ENCODE data around the gene PDE10A.
"Not testable (repeated sequence)": the region's sequence is repeated elsewhere in the genome, so short reads cannot be mapped to it uniquely, and the experiment has no call there.

Gene PDE10A

DNA sequence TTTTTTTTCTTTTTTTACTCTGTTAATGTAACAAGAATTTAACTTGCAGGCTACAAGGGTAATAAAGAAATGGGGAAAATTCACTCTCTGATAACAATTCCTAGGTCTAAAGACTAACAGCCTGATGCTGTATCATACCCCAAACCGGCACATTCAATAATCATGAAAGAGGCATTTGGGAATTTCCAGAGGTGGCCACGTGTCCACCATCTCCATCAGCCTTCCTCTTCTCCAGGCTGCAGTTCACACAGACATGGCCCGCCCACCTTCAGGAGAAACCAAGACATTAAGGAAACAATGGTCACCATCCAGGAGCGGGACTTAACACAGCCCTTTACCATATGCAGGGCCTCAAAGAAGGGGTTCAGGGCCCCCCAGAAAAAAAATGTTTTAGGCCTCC is 44.8 kb downstream of the PDE10A start:
- H3K9me3 ChIP-seq (ENCODE audit: insufficient read depth, low read depth, low read length) = no peaks in the 10 kb centered on the region
- H3K36me3 ChIP-seq (ENCODE audit: insufficient read depth, low read length) = no peaks in the 10 kb centered on the region
- H3K4me1 ChIP-seq (ENCODE audit: insufficient read depth, low read length) = peaks cover 17% of the 10 kb centered on the region
- H3K27ac ChIP-seq (ENCODE audit: low read depth, low read length) = no peak overlapping the region
- H3K27me3 ChIP-seq (ENCODE audit: insufficient read depth, low read length) = no peaks in the 10 kb centered on the region
- 80% methylated on average over 4 of the region's 4 CpGs for WGBS
- no peak overlapping the region for H3K9ac ChIP-seq (ENCODE audit: low read depth, low read length)
- no peak overlapping the region for H3K4me3 ChIP-seq (ENCODE audit: low read length)

- Histone ChIP-seq H3K4me3 (ENCODE audit: low read length) (no peak overlapping the region), H3K27ac (ENCODE audit: low read depth, low read length) (no peak overlapping the region), H3K27me3 (ENCODE audit: insufficient read depth, low read length) (no peaks in the 10 kb centered on the region), H3K4me1 (ENCODE audit: insufficient read depth, low read length) (peaks cover 17% of the 10 kb centered on the region), H3K9me3 (ENCODE audit: insufficient read depth, low read depth, low read length) (no peaks in the 10 kb centered on the region), H3K9ac (ENCODE audit: low read depth, low read length) (no peak overlapping the region), H3K36me3 (ENCODE audit: insufficient read depth, low read length) (no peaks in the 10 kb centered on the region)
- WGBS = 87% methylated on average over 7 of the region's 7 CpGs
Observed at GRCh38 chr6:165617528-165617927, 45.5 kb downstream of the PDE10A start.

DNA sequence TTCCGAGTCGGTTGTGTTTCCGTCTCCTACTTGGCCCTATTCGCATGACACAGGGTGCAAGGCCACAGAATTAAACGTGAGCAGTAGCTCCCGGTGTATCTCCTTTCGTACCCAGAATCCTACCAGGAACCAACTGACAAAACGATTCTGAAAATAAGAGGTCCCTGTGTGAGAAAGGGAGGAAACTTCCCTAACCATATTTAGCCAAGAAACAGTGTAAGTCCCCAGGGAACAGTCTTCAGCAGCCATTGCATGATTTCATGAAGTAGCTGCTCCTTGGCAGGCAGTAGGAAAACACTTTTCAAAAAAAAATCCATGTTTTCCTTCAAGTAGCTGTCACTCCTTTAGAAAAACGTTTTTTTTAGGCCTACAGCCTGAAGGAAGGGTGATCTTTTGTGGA is 46.9 kb downstream of the PDE10A start:
- Histone ChIP-seq H3K9ac (ENCODE audit: low read depth, low read length) (no peak overlapping the region), H3K9me3 (ENCODE audit: insufficient read depth, low read depth, low read length) (no peaks in the 10 kb centered on the region), H3K27me3 (ENCODE audit: insufficient read depth, low read length) (no peaks in the 10 kb centered on the region), H3K4me3 (ENCODE audit: low read length) (no peak overlapping the region), H3K4me1 (ENCODE audit: insufficient read depth, low read length) (peaks cover 17% of the 10 kb centered on the region), H3K36me3 (ENCODE audit: insufficient read depth, low read length) (no peaks in the 10 kb centered on the region), H3K27ac (ENCODE audit: low read depth, low read length) (peak overlapping the region; percentile 38; the same call in 1 of the 2 replicates)
- WGBS = 33% methylated on average over 9 of the region's 9 CpGs

GRCh38 chr6:165615636-165616035 is 47.4 kb downstream of the PDE10A start:
- Histone ChIP-seq H3K9ac (ENCODE audit: low read depth, low read length) (0 out of 2 replicates have a peak overlapping the region, but pooled peaks have one; percentile 10), H3K36me3 (ENCODE audit: insufficient read depth, low read length) (no peaks in the 10 kb centered on the region), H3K9me3 (ENCODE audit: insufficient read depth, low read depth, low read length) (no peaks in the 10 kb centered on the region), H3K27me3 (ENCODE audit: insufficient read depth, low read length) (no peaks in the 10 kb centered on the region), H3K4me1 (ENCODE audit: insufficient read depth, low read length) (peaks cover 17% of the 10 kb centered on the region), H3K4me3 (ENCODE audit: low read length) (no peak overlapping the region), H3K27ac (ENCODE audit: low read depth, low read length) (peak overlapping the region; percentile 34; the same call in 1 of the 2 replicates)
- WGBS = 79% methylated on average over 5 of the region's 5 CpGs

DNA sequence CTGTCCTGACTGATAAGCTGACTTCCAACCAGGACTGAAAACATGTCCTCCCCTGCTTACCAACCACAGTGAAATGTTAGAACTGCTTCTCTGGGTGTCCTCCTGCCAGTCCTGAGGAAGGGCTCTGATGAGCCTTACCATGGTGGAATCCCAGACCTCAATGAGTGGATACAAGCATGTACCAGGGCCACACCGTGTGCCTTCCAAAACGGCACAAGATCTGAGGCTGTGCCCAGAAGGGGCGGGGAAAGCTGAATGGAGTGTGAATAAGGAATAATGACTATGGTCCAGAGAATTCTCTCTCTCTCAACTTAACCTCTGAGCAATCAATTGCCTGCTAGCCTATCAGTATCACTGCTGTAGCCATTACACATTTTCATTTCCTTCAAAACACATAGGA is 51.7 kb downstream of the PDE10A start:
- no peak overlapping the region for H3K9ac ChIP-seq (ENCODE audit: low read depth, low read length)
- no peaks in the 10 kb centered on the region for H3K27me3 ChIP-seq (ENCODE audit: insufficient read depth, low read length)
- no peak overlapping the region for H3K4me3 ChIP-seq (ENCODE audit: low read length)
- 75% methylated on average over 2 of the region's 3 CpGs for WGBS
- no peaks in the 10 kb centered on the region for H3K36me3 ChIP-seq (ENCODE audit: insufficient read depth, low read length)
- H3K9me3 ChIP-seq (ENCODE audit: insufficient read depth, low read depth, low read length) = no peaks in the 10 kb centered on the region
- H3K27ac ChIP-seq (ENCODE audit: low read depth, low read length) = no peak overlapping the region
- peaks cover 10% of the 10 kb centered on the region for H3K4me1 ChIP-seq (ENCODE audit: insufficient read depth, low read length)

- H3K4me1 ChIP-seq (ENCODE audit: insufficient read depth, low read length); H3K27ac ChIP-seq (ENCODE audit: low read depth, low read length); H3K9me3 ChIP-seq (ENCODE audit: insufficient read depth, low read depth, low read length); H3K9ac ChIP-seq (ENCODE audit: low read depth, low read length); H3K27me3 ChIP-seq (ENCODE audit: insufficient read depth, low read length); H3K4me3 ChIP-seq (ENCODE audit: low read length); H3K36me3 ChIP-seq (ENCODE audit: insufficient read depth, low read length): not testable (repeated sequence)
- 100% methylated on average over 1 of the region's 1 CpG for WGBS
Observed at GRCh38 chr6:165608577-165608976, 54.5 kb downstream of the PDE10A start.

- Histone ChIP-seq H3K9me3 (ENCODE audit: insufficient read depth, low read depth, low read length) (no peaks in the 10 kb centered on the region), H3K4me1 (ENCODE audit: insufficient read depth, low read length) (no peaks in the 10 kb centered on the region), H3K27ac (ENCODE audit: low read depth, low read length) (no peak overlapping the region), H3K9ac (ENCODE audit: low read depth, low read length) (no peak overlapping the region), H3K4me3 (ENCODE audit: low read length) (no peak overlapping the region), H3K36me3 (ENCODE audit: insufficient read depth, low read length) (no peaks in the 10 kb centered on the region), H3K27me3 (ENCODE audit: insufficient read depth, low read length) (no peaks in the 10 kb centered on the region)
- WGBS = 95% methylated on average over 3 of the region's 3 CpGs
Observed at GRCh38 chr6:165606740-165607008, 56.4 kb downstream of the PDE10A start.

DNA sequence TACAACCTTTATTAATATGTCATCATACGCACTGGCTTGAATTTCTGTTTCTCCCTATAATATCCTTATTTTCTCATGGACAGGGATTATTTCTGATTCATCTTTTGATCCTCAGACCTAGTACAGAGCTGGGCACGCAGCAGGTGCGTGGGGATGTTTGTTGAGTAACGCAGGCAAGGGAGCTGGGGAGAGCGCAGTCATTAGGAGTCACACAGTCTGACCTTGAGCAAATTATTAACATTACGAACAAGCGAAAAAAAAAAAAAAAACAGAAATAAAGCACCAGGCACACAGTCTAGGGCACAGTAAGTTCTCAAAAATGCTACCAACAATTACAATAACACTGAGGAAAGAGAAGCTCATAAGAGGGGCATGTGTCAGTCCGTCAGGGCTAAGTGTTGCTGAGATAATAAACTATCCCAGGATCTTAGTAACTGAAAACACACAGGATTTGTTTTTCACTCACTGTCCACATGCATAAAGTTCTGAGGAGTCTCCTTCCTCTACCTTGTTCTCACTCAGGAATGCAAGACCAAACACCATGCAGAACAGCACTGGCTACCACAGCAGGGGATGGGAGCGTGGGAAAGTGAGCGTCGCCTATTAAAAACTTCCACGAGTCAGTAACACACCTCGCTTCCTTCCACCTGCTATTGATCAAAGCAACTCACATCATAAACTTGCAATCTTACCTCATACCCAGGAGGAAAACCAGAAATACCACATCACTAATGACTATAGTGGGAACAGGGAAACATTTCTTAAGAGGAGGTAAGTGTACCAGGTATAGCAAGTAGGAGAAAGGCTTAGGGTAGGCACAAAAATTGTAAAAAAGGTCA is 56.9 kb downstream of the PDE10A start:
- Histone ChIP-seq H3K4me3 (ENCODE audit: low read length) (no peak overlapping the region), H3K9me3 (ENCODE audit: insufficient read depth, low read depth, low read length) (no peaks in the 10 kb centered on the region), H3K4me1 (ENCODE audit: insufficient read depth, low read length) (no peaks in the 10 kb centered on the region), H3K27ac (ENCODE audit: low read depth, low read length) (no peak overlapping the region), H3K27me3 (ENCODE audit: insufficient read depth, low read length) (no peaks in the 10 kb centered on the region), H3K9ac (ENCODE audit: low read depth, low read length) (no peak overlapping the region), H3K36me3 (ENCODE audit: insufficient read depth, low read length) (no peaks in the 10 kb centered on the region)
- WGBS = 89% methylated on average over 13 of the region's 13 CpGs

- Histone ChIP-seq H3K27me3 (ENCODE audit: insufficient read depth, low read length) (no peaks in the 10 kb centered on the region), H3K9me3 (ENCODE audit: insufficient read depth, low read depth, low read length) (no peaks in the 10 kb centered on the region), H3K27ac (ENCODE audit: low read depth, low read length) (no peak overlapping the region), H3K4me1 (ENCODE audit: insufficient read depth, low read length) (peaks cover 2% of the 10 kb centered on the region; the same call in 1 of the 2 replicates), H3K36me3 (ENCODE audit: insufficient read depth, low read length) (no peaks in the 10 kb centered on the region), H3K4me3 (ENCODE audit: low read length) (no peak overlapping the region), H3K9ac (ENCODE audit: low read depth, low read length) (no peak overlapping the region)
- 85% methylated on average over 10 of the region's 10 CpGs for WGBS
Observed at GRCh38 chr6:165605182-165605875, 57.7 kb downstream of the PDE10A start.

DNA sequence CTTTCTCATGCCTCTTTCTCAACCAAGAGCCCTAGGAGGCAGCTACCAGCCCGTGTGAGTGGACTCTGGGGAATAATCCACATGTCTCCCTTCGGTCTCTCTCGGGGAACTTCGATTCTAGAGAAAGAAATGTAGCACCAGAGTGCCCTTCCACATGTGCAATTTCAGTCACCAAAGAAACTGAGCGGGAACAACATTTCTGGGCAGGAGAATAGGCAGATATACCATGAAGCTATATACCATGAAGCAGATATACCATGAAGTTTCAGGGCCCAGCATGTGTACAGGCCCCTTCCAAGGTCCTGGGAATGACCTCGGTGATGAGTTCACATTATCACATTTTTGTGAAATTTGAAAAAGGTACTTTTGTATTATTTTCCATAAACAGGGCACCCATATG is 60.8 kb downstream of the PDE10A start:
- Histone ChIP-seq H3K27me3 (ENCODE audit: insufficient read depth, low read length) (no peaks in the 10 kb centered on the region), H3K36me3 (ENCODE audit: insufficient read depth, low read length) (no peaks in the 10 kb centered on the region), H3K27ac (ENCODE audit: low read depth, low read length) (no peak overlapping the region), H3K4me3 (ENCODE audit: low read length) (no peak overlapping the region), H3K9ac (ENCODE audit: low read depth, low read length) (no peak overlapping the region), H3K9me3 (ENCODE audit: insufficient read depth, low read depth, low read length) (no peaks in the 10 kb centered on the region), H3K4me1 (ENCODE audit: insufficient read depth, low read length) (peaks cover 17% of the 10 kb centered on the region; the same call in 1 of the 2 replicates)
- 97% methylated on average over 6 of the region's 6 CpGs for WGBS

GRCh38 chr6:165600606-165601005 is 62.4 kb downstream of the PDE10A start:
- WGBS = 40% methylated on average over 2 of the region's 4 CpGs
- no peaks in the 10 kb centered on the region for H3K36me3 ChIP-seq (ENCODE audit: insufficient read depth, low read length)
- no peaks in the 10 kb centered on the region for H3K9me3 ChIP-seq (ENCODE audit: insufficient read depth, low read depth, low read length)
- no peaks in the 10 kb centered on the region for H3K27me3 ChIP-seq (ENCODE audit: insufficient read depth, low read length)
- H3K4me1 ChIP-seq (ENCODE audit: insufficient read depth, low read length) = peaks cover 17% of the 10 kb centered on the region; the same call in 1 of the 2 replicates
- H3K27ac ChIP-seq (ENCODE audit: low read depth, low read length) = no peak overlapping the region
- no peak overlapping the region for H3K9ac ChIP-seq (ENCODE audit: low read depth, low read length)
- no peak overlapping the region for H3K4me3 ChIP-seq (ENCODE audit: low read length)
